SK-MEL-5 (cell line): ENCODE measurements around the gene FGFRL1. TPM values are rescaled to one million over a fixed set of nuclear protein-coding genes. Genes with fewer than 3 reads are reported as not detected.

Experiments
- DNase-seq: peaks from one replicate; pipeline ENCODE4 v3.0.0-alpha.2; 2016; ENCODE audit warnings: low read depth, low spot score
- in situ Hi-C: cut with HindIII; loops from 2 replicates; pipeline ENCODE4 v1.10.0; 2016; ENCODE audit warnings: low sequenced_read_pairs, high pct_unique_total_duplicates, low pct_unique_long_range_greater_than_20kb
- polyA plus RNA-seq, 2 experiments: library from polyadenylated mRNA; depleted of rRNA; stranded (reverse); fragments of >200 nt; gene quantifications; 2 replicates each; pipeline ENCODE4 v1.2.3, GENCODE V29; 2015
- total RNA-seq: library from RNA; depleted of rRNA; stranded (reverse); fragments of >200 nt; shearing (Covaris generic); gene quantifications from 2 replicates; pipeline ENCODE4 v1.2.3, GENCODE V29; 2014; rRNA removed

FGFRL1 gene, protein sequence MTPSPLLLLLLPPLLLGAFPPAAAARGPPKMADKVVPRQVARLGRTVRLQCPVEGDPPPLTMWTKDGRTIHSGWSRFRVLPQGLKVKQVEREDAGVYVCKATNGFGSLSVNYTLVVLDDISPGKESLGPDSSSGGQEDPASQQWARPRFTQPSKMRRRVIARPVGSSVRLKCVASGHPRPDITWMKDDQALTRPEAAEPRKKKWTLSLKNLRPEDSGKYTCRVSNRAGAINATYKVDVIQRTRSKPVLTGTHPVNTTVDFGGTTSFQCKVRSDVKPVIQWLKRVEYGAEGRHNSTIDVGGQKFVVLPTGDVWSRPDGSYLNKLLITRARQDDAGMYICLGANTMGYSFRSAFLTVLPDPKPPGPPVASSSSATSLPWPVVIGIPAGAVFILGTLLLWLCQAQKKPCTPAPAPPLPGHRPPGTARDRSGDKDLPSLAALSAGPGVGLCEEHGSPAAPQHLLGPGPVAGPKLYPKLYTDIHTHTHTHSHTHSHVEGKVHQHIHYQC
- 4.8 and 6.6 TPM in 2 replicates for total RNA-seq
- 24.0 and 35.6 TPM in 2 replicates for polyA plus RNA-seq (2015; cell fraction: cytosol; rRNA removed)
- polyA plus RNA-seq (2015; cell fraction: nucleus; rRNA removed) = 4.7 and 7.0 TPM in 2 replicates

DNA sequence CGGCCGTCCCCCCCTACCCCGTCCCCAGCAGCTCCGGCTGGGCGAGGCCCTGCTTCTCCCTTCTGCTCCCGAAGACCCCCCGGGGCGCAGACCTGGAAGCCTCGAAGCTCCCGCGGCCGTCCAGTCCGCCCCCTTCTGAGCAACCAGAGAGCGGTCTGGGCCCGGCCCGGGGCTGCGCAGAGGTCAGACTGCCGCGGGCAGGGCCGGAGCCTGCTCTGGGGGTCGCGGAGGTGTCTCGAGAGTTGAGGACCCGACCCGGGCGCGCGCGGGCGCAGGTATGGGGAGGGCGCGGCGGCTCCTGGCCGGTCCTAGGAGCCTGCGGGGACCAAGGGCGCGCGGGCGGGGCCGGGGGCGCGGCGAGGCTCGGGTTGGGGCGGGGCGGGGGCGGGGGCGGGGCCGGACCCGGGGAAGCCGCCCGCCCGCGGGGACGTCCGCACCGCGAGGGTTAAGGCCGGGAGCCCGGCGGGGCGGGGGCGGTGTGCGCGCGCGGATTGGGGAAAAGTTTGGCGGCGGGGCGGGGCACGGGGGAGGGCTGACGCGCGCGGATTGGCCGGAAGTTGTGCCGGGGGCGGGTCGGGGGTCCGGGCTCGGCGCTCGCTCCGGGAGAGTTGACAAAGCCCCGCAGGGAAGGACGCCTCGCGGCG lies at the start of gene FGFRL1:
TSS of gene FGFRL1 (plus strand) at position 605 of the 644 bp plus-strand sequence. CDS start 860 bp downstream, outside the sequence.
- peak; percentile 83 for DNase-seq
- in situ Hi-C loops = no loop called here

- in situ Hi-C loops = no loop called here
- no peak for DNase-seq
These were observed 48.9 kb upstream of the FGFRL1 start for GRCh38 chr4:962231-963208.

DNA sequence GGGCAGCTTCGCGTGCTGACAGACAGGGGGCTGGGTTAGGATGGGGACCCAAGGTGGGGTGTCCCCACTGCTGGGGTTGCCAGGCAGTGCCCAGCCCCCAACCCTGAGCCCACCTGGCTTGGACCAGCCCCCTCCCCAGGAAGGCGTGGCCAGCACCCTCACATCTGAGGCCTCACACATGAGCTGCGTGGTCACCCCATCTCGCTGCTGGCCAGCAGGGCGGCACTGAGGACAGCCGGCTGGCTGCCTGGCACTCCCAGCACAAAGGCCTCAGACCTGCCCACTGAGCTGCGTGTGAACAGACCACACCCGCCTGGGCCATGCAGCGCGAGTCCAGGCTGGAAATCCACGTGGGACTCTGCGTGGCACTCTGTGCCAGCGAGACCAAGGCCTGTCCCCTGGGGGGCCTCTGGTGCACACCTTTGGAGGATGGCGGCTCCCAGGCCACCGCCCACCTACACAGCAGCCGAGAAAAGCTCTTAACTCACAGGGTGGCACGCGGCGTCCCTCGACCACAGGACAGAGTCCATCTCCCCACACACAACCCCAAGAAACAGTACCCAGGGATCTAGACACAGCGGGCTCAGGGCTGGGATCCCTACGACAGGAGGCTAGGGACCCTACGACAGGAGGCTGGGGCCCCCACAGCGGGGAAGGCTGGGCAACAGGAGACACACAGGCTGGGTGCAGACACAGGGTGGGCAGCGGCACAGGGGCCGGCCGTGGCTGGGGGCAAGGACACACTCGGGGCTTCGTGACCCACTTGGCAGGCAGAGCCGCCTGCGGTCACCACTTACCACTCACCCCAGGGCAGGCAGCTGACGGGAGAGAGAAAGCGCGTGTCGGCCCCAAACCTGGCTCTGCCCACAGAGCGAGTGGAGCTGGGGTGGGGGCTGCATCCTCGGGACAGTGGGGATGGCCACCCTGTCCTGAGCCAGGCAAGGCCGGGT lies 47.9 kb upstream of the FGFRL1 start:
- in situ Hi-C loops = no loop called here
- no peak for DNase-seq

DNA sequence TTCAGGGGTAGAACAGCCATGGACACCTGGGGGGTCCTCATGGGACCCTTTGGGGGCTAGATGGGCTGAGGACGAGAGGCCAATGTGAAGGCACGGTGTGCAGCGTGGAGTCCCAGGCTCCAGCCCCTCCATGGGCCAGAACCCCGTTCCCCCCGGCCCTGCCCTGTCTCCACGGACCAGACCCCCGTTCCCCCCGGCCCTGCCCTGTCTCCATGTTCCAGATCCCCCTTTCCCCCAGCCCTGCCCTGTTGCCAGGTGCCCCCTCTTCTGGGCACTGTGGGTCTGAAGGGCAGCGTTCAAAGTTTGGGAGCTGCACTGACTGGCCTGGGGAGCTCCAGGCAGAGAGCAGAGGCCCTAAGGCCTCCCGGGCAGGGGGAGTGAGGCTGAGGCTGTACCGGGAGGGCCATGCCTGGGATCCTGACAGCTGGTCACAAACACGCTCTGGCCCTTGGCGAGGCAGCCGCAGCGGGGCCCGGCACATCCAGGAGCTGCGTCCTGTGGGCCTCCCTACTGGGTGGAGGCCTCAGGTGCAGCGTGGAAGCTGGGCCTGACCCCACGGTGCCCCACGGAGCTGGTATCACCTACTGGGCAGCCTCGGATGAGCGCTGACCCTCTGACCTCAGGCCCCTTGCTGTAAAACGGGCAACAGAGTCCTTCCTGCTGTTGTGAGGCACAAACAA lies 46.9 kb upstream of the FGFRL1 start:
- DNase-seq = no peak
- in situ Hi-C loops = no loop called here

DNA sequence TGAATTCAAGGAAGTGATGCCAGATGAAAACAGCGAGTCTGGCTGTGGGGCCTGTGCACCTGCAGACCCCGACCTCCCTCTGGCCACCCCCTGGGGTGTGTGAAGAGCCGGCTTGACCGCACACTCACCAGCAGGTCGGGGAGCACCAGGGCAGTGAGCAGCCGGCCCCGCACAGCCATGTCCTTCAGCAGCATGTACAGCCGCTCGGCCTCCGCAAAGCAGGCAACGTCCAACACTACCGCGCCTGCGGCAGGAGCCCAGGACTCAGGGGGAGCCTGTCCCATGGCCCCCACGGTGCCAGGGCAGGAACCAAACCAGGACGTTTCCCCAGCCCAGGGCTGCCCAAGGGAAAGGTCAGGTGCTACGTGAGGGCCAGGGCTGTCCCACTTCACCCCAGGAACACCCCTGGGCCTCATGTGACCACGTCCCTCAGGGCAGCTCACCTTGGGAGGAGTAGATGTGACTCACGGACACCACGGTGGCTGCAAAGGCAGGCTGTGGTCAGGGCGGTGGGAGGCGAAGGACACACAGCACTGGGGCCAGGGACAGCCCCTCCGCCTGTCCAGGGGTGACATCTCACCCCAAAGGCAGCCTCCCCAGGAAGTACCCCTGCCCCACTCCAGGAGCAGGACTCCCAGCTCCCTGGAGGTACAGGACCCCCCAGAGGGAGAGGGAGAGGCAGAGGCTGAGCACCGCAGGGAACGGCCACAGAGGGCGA lies 46.2 kb upstream of the FGFRL1 start:
- no peak for DNase-seq
- in situ Hi-C loops = no loop called here

DNA sequence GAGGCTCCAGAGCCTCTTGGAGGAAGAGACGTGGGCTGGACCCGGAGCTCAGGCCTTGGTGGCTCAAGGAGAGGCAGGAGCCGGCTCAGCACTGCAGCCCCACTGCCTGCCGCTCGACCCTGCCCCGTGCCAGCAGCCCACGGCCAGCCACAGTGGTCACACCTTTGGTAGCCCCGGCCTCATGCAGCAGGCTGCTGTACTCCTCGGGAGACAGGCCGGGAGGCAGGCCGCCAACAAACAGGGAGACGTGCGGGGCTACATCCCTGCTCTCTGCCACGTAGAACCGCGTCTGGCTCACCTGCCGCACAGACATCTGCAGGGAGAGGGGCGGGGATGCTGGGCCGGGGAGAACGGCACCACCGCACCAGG lies 45.7 kb upstream of the FGFRL1 start:
- in situ Hi-C loops = no loop called here
- DNase-seq = no peak

DNA sequence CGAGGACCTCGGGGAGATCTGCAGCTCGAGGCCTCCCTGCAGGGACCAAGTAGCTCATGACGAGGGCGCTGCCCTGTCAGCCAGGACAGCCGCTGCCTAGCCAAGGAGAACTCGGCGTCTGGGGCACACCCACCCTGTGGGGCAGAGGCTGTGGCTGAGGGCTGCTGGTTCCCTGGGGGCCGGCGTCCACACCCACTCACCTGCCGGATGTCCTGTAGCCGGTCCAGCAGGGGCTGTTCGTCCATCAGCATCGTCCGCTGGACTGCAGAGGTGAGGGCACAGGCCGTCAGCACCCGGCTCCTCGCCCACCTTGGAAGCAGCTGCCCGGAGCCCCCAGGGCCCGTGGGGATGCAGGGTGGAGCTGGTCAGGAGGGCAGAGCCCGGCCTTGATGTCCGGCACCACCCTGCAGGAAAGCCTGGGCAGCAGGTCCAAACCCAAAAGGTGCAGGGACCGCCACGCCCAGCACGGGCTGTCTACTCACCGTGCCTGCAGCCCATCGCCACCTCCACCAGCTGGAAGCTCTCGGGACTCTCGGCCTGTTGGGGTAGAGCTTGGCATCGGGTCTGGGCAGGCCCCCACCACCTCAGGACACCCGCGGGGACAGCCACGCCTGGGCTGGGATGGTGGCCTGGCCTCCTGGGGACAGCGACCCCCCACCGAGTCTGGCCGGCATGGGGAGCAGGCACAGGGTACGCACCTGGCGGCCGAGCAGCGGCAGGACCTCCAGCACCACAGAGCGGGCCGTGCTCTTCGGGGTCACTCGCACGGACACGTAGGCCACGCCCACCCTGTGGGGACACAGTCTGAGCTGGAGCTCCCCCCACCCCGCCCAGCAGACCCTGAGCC lies 44.9 kb upstream of the FGFRL1 start:
- DNase-seq = no peak
- in situ Hi-C loops = no loop called here

- in situ Hi-C loops = no loop called here
- no peak for DNase-seq
These were observed 44.0 kb upstream of the FGFRL1 start for GRCh38 chr4:967113-968104.

GRCh38 chr4:968221-968620 lies 43.2 kb upstream of the FGFRL1 start:
- no peak for DNase-seq
- in situ Hi-C loops = no loop called here

GRCh38 chr4:968621-969394 lies 42.6 kb upstream of the FGFRL1 start:
- DNase-seq = no peak
- in situ Hi-C loops = no loop called here

DNA sequence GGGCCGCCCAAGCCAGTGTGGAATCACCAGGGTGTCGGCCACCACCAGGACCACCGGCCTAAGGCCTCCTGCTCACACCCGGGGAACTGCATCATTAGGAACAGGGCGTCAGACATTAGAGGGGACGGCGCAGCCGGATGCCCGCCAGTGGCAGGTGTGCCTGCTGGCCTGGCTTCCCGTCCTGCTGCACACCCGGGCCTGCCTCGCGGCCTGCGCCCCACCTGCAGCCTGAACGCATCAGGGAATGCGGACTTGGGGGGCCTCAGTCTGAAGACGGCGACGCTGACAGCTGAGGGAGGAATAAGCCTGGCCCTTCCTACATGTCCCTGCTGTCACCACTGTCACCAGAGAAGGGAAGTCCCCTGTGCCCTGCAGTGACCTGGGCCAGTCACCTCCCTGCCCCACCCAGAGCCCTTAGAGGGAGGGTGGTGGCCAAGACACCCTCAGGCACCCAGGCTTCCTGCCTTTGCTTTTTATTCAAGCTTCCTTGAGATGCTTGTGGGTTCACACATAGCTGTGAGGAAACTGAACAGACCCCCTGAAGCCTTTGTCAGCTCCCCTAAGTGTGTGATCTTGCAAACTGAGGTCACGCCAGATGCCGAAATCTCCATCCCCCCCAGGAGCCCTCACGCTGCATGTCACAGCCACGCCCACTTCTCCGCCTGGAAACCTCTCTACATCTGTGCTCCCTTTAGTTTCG lies 41.2 kb upstream of the FGFRL1 start:
- in situ Hi-C loops = no loop called here
- no peak for DNase-seq

GRCh38 chr4:970854-971520 lies 40.4 kb upstream of the FGFRL1 start:
- in situ Hi-C loops = no loop called here

More at GRCh38 chr4:970854-971520, 40.4 kb upstream of the FGFRL1 start:
- no peak for DNase-seq
